Neutrophil (primary cell): Measurements from ENCODE around the gene IREB2.
A peak's percentile ranks its signal among the peaks of the same experiment; 100 is the strongest.

Source experiments
- H3K27ac ChIP-seq: fragments of 200-600 bp; sonication (generic); 2 replicates; pipeline ENCODE4 v1.5.1; 2016; ENCODE audit warnings: mild to moderate bottlenecking, moderate library complexity
- H3K27me3 ChIP-seq: fragments of 200-600 bp; sonication (generic); 2 replicates; pipeline ENCODE4 v1.6.0; 2016; ENCODE audit warnings: mild to moderate bottlenecking
- H3K36me3 ChIP-seq: fragments of 200-600 bp; sonication (generic); 2 replicates; pipeline ENCODE4 v1.5.1; 2017
- H3K4me1 ChIP-seq, 2 experiments: fragments of 200-600 bp in 1 of 2; sonication (generic) in 1 of 2; 1 replicate in 1 of 2; 2 replicates in 1 of 2; pipeline versions ENCODE4 v1.5.1 to v1.6.1; 2013 to 2016; ENCODE audit warnings: low read depth in 1 of 2, low read length in 1 of 2, mild to moderate bottlenecking in 1 of 2, moderate library complexity in 1 of 2; ENCODE audit not compliant: control insufficient read depth in 1 of 2, insufficient read depth in 1 of 2
- H3K4me3 ChIP-seq, 2 experiments: fragments of 200-600 bp in 1 of 2; sonication (generic) in 1 of 2; 1 replicate in 1 of 2; 2 replicates in 1 of 2; pipeline ENCODE4 v1.5.1; 2013 to 2016; ENCODE audit warnings: low read depth in 1 of 2, low read length in 1 of 2, mild to moderate bottlenecking in 1 of 2, moderate library complexity in 1 of 2
- H3K9me3 ChIP-seq: fragments of 200-600 bp; sonication (generic); 2 replicates; pipeline ENCODE4 v1.5.1; 2016
- CTCF ChIP-seq: fragments of 200-600 bp; sonication (generic); IDR thresholded peaks from 2 replicates; pipeline ENCODE4 v1.5.1; 2016; ENCODE audit warnings: antibody characterized with exemption

IREB2 gene

GRCh38 chr15:78420766-78421165 lies 17.2 kb upstream of the IREB2 start:
- H3K4me1 ChIP-seq = peaks cover 8 to 14% of the 10 kb centered on the region in 2 experiments
- no peak for TF ChIP-seq CTCF
- H3K4me3 ChIP-seq = no peak overlapping the region
- no peaks in the 10 kb centered on the region for H3K36me3 ChIP-seq
- no peaks in the 10 kb centered on the region for H3K9me3 ChIP-seq
- no peaks in the 10 kb centered on the region for H3K27me3 ChIP-seq
- H3K27ac ChIP-seq = no peak overlapping the region

GRCh38 chr15:78421238-78421965 lies 16.6 kb upstream of the IREB2 start:
- Histone ChIP-seq H3K27me3 (no peaks in the 10 kb centered on the region), H3K4me1 (peaks cover 10 to 21% of the 10 kb centered on the region in 2 experiments), H3K27ac (no peak overlapping the region), H3K36me3 (no peaks in the 10 kb centered on the region), H3K4me3 (no peak overlapping the region), H3K9me3 (no peaks in the 10 kb centered on the region)
- no peak for TF ChIP-seq CTCF

- no peak overlapping the region for H3K4me3 ChIP-seq
- no peaks in the 10 kb centered on the region for H3K27me3 ChIP-seq
- H3K9me3 ChIP-seq = no peaks in the 10 kb centered on the region
- no peaks in the 10 kb centered on the region for H3K36me3 ChIP-seq
- no peak overlapping the region for H3K27ac ChIP-seq
- peak; percentile 93 for TF ChIP-seq CTCF
- H3K4me1 ChIP-seq = peaks cover 10 to 24% of the 10 kb centered on the region in 2 experiments
Observed at GRCh38 chr15:78422571-78423340, 15.3 kb upstream of the IREB2 start.

GRCh38 chr15:78424673-78425072 lies 13.3 kb upstream of the IREB2 start:
- H3K27me3 ChIP-seq = no peaks in the 10 kb centered on the region
- no peaks in the 10 kb centered on the region for H3K36me3 ChIP-seq
- no peak for TF ChIP-seq CTCF

GRCh38 chr15:78425643-78426042 lies 12.4 kb upstream of the IREB2 start:
- Histone ChIP-seq H3K27me3 (no peaks in the 10 kb centered on the region), H3K36me3 (no peaks in the 10 kb centered on the region), H3K27ac (no peak overlapping the region), H3K4me3 (no peak overlapping the region), H3K4me1 (peaks cover 7 to 19% of the 10 kb centered on the region in 2 experiments), H3K9me3 (no peaks in the 10 kb centered on the region)
- no peak for TF ChIP-seq CTCF

More at GRCh38 chr15:78424673-78425072, 13.3 kb upstream of the IREB2 start:
- no peak overlapping the region for H3K27ac ChIP-seq
- no peaks in the 10 kb centered on the region for H3K9me3 ChIP-seq
- H3K4me3 ChIP-seq = no peak overlapping the region
- H3K4me1 ChIP-seq = peaks cover 10 to 24% of the 10 kb centered on the region in 2 experiments
